Activated CD4-positive, CD25-positive, alpha-beta regulatory T cell treated with anti-CD3 and anti-CD28 coated beads, Interleukin-2, amount 50 U/mL, for 72 hours (primary cell): ENCODE measurements around the gene OGFR.

Experiments
- DNase-seq: peaks from one replicate; pipeline ENCODE4 v3.0.0; 2021

OGFR gene, protein sequence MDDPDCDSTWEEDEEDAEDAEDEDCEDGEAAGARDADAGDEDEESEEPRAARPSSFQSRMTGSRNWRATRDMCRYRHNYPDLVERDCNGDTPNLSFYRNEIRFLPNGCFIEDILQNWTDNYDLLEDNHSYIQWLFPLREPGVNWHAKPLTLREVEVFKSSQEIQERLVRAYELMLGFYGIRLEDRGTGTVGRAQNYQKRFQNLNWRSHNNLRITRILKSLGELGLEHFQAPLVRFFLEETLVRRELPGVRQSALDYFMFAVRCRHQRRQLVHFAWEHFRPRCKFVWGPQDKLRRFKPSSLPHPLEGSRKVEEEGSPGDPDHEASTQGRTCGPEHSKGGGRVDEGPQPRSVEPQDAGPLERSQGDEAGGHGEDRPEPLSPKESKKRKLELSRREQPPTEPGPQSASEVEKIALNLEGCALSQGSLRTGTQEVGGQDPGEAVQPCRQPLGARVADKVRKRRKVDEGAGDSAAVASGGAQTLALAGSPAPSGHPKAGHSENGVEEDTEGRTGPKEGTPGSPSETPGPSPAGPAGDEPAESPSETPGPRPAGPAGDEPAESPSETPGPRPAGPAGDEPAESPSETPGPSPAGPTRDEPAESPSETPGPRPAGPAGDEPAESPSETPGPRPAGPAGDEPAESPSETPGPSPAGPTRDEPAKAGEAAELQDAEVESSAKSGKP

DNA sequence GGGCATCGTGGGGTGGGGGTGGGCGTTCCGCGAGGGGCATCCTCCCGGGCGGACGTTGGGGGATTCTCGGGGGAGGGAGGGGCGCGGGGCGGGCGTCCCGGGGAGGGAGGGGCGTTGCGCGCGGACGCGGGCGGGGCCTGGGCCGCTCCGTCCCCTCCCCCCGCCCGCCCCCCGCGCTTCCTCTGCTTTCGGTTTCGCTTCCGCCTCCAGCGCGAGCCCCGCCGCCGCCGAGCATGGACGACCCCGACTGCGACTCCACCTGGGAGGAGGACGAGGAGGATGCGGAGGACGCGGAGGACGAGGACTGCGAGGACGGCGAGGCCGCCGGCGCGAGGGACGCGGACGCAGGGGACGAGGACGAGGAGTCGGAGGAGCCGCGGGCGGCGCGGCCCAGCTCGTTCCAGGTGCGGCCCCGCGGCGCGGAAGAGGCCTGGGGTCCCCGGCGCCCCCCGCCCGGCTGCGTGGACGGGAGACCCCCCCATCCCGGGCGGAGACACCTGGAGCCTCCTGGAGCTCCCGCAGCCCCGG is at the start of gene OGFR:
OGFR (plus strand) TSS at position 209 of the 528 bp plus-strand sequence; CDS start at position 234, 25 bp downstream.
- peak; percentile 71 for DNase-seq

DNA sequence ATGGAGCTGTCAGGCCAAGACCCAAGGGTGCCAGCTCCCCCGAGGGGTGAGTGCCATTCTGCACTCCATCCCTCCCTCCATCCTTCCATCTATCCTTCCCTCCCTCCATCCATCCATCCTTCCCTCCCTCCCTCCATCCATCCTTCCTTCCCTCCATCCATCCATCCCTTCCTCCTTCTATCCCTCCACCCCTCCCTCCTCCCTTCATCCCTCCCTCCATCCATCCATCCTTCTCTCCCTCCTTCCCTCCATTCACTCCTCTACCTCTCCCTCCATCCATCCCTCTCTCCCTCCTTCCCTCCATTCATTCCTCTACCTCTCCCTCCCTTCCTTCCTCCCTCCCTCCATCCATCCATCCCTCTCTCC is 49.7 kb upstream of the OGFR start:
- no peak for DNase-seq

DNA sequence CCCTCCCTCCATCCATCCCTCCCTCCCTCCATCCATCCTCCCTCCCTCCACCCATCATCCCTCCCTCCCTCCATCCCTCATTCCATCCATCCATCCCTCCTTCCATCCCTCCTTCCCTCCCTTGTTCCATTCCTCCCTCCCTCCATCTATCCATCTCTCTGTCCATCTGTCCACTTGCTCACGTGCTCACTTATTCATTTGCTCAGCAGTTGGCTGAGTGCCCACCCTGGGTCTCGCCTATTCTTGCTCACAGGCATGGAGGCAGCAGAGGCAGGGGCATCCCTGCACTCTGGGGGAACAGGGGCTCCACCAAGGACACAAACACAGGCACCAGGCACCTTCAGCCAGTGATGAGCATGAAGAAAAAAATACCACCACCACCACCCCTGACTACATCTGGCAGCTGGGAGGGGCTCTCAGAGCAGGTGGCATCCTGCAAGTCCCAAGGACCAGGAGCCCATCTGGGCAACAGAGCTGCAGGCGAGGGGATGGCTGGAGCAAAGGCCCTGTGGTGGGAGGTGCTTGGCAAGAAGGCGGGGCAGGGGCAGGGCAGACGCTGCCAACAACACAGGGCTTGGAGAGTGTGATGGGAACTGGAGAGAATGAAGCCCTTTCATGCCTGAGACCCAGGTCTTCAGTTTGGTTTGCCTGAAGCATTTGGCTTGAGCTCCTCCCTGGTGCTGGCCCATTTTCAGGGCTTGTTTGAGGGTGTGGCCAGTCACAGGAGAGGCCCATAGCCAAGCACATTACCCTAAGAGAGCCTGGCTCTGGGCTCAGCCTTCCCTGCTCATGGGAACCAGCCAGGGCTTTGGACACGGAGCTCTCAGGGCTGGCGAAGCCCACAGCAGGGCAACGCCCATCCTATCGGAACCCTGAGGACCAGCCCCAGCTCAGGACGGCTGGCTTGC is 48.6 kb upstream of the OGFR start:
- DNase-seq, result no peak

DNA sequence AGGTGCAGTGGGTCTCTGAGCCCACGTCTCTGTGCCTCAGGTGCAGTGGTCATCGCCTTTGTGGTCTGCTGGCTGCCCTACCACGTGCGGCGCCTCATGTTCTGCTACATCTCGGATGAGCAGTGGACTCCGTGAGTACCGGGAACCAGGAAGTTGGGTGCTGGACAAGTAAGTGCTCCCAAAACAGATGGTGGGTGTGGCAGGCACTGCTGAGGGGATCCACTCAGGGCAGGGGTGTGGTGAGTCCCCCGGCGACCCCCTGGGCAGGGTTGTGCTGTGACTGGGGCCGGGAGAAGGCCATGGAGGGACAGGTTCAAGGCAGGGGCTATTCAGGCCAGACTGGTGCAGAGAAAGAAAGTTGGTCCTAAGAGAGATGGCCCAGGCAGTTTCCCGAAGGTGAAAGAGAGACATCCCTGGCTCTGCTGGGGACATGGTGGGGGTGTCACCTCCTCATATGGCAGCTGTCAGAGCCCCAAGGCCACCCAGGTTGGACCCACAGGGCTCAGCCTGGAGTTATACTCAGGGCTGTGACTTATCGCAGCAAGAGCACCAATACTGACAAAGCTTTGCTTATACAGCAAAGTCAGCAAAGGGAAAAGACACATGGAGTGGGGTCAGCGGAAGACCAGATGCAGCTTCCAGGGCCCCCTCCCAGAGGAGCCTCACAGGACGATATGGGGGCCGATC is 46.3 kb upstream of the OGFR start:
- no peak for DNase-seq

DNA sequence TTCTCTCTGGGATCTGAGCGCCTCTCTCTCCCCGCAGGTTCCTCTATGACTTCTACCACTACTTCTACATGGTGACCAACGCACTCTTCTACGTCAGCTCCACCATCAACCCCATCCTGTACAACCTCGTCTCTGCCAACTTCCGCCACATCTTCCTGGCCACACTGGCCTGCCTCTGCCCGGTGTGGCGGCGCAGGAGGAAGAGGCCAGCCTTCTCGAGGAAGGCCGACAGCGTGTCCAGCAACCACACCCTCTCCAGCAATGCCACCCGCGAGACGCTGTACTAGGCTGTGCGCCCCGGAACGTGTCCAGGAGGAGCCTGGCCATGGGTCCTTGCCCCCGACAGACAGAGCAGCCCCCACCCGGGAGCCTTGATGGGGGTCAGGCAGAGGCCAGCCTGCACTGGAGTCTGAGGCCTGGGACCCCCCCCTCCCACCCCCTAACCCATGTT is 44.6 kb upstream of the OGFR start:
- no peak for DNase-seq

DNA sequence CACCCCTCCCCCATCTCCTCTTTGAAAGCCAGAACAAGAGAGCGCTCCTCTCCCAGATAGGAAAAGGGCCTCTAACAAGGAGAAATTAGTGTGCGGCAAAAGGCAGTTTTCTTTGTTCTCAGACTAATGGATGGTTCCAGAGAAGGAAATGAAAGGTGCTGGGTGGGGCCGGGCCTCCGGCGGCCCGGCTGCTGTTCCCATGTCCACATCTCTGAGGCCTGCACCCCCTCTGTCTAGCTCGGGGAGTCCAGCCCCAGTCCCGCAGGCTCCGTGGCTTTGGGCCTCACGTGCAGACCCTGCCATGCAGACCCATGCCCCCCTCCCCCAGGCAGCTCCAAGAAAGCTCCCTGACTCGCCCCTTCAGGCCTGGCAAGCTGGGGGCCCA is 44.2 kb upstream of the OGFR start:
- no peak for DNase-seq

DNA sequence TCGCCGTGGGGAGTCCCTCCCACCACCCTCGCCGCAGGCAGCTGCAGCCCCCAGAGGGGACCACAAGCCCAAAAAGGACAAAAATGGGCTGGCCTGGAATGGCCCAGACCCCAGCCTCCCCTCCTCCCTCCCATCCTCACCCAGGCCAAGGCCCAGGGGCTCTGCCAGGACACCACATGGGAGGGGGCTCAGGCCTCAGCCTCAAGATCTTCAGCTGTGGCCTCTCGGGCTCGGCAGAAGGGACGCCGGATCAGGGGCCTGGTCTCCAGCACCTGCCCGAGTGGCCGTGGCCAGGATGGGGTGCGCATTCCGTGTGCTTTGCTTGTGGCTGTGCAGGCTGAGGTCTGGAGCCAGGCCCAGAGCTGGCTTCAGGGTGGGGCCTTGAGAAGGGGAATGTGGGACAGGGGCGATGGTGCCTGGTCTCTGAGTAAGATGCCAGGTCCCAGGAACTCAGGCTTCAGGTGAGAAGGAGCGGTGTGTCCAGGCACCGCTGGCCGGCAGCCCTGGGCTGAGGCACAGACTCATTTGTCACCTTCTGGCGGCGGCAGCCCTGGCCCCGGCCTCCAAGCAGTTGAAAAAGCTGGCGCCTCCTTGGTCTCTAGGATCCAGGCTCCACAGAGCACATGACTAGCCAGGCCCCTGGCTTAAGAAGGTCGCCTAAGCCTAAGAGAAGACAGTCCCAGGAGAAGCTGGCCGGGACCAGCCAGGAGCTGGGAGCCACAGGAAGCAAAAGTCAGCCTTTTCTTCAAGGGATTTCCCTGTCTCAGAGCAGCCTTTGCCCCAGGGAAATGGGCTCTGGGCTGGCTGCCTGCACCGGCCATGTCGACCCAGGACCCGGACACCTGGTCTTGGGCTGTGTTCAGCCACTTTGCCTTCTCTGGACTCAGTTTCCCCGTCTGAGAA is 43.5 kb upstream of the OGFR start:
- DNase-seq, result no peak

DNA sequence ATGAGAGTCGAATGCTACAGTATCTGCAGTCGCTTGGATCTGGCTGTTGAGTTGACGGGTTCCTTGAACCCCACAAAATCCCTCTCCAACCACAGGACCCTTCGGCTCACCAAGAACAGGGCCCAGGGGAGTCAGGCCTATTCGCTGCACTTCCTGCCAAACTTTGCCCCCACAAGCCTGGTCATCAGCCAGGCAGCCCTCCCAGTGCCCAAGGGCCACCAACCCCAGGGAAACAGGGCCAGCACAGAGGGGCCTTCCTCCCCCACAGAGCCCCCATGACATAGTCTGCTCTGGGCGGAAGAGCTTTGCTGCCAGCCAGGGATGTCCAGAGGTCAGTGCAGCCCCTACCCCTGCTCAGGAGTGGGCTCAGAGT is 42.9 kb upstream of the OGFR start:
- no peak for DNase-seq

DNA sequence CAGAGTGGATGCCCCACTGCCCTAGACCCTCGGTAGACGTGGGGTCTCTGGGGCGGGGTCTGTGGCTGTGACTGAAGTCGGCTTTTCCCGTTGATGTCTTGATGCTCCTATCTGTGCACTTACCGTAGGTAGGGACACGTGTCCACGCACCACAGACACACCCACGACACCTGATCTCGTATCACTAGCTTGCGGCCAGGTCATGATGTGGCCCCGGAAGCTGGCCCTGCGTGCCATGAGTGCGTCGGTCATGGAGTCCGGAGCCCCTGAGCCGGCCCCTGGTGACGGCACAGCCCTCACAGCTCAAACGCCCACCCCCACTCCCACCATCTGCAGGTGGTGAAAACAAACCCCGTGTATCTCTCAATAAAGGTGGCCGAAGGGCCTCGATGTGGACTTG is 42.3 kb upstream of the OGFR start:
- no peak for DNase-seq

DNA sequence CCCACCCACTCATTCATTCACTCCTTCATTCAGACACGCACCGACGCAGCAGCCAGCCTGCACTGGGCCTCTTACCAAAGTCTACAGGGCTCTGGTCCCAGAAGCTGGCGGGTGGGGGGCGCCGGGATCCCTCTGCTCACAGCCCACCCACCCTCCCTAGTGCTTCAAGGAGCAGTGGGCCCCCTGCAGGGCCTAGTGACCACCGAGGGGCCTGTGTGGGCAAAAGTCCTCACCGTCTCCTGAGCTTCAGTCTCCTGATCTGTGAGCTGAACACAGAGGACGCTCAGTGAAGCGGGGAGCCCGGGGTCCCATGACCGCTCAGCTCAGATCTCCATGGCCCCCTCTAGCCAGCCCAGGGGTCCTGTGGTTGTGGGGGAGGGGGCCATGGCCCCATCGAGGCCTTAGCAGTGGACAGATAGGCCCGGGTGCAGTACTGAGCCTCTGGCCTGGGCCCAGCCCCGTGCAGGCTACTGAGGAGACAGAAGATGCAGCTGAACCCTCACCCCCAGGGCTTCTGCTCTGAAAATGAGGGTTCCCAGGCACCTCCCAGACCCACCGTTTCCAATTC is 41.8 kb upstream of the OGFR start:
- no peak for DNase-seq

DNA sequence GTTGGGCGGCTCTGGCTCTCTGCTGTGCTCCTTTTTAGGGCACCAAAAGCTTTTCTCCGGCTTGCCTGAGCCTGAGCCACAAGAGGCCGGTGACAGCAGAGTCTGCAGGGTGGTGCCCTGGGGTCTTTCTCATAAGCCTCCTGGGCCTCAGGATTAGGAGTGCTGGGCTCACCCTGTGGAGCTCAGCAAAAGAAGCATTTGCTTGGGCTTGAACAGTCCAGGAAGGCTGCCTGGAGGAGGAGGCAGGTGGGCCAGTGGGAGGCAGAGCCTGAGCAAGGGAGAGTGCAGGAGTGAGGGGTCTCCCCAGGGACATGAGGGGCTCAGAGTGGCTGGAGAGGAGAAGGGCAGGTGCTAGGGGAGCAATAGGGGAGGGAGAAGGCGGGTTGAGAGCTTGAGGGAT is 41.2 kb upstream of the OGFR start:
- no peak for DNase-seq

DNA sequence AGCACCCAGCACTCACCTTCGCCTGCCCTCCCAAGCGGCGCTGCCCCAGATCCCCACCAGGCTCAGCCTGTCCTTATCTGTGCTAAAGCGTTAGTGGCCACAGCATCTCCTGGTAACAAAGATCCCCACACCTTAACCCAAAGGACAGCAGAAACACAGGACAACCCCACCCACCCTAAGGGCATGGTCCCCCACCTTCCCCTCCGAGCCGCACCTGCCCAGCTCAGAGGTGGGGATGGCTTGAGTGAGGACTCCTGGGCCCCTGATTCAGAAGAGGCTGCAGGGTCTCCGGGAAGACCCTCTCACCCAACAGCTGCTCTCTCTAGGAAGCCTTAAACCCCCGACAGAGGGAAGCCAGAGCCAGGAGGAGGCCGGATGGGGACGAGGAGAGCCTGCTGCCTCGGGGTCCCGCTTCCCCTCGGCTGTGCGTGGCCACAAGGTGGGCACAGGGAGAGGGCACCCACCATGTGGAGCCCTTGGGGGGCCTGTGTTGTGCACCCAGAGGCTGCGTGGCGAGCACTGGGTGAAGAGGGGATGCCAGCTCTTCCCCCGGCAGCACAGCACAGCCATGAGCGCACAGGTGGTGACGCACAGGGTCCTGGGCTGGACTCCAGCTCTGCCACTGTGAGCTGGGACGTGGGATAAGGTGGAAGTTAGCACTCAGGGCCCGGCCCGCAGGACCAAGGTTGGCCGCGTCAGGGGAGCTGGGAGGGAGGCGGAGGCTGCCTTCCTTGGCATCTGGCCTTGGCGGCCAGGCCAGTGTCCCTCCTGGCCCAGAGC is 40.3 kb upstream of the OGFR start:
- DNase-seq, result no peak

DNA sequence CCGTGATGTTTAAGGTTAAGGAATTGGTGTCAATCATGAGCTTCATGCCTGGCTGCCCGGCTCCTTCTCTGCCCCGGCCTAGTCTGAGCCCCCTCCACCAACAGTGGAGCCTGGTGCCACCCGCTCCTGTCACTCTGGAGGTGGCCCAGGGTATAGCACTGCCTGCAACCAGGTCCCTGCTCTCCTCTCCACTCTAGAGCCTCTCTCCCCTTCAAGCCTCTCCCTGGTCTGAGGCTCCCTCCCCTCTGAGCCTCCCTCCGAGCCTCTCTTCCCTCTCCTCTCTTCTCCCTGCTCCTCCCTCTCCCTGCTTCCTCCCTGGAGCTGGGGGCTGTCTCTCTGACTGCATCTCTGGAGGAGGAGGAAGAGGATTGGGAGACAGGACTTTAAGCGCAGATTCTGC is 39.6 kb upstream of the OGFR start:
- DNase-seq, result no peak

DNA sequence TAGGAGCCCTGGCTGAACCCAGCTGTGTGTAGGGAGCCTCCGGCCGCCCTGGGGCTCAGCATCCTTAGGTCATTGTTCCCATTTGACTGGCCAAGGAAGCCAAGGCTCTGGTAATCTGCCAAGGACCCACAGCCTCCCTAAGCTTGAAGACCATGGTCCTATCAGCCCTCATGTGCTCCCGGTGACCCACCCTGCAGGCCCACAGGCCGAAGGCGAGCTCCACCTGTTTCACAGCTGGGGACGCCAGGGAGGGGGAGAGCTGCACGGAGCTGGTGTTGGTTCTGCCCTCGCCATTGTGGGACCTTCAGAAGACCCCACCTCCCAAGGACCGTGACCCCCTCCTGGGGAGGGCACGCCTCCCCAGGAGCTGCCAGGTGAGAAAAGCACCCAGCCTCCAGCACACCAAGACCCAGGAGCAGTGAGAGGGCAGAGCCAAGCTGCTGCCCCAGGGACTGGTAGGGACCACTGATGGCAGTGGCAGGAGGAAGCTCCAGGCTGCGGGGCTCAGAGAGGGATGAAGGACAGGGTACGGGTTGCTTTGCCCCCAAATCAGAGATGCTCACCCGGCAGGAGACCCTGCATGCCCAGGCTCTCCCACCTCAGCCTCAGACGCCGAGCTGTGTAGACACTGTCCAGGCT is 39.1 kb upstream of the OGFR start:
- DNase-seq, result no peak

DNA sequence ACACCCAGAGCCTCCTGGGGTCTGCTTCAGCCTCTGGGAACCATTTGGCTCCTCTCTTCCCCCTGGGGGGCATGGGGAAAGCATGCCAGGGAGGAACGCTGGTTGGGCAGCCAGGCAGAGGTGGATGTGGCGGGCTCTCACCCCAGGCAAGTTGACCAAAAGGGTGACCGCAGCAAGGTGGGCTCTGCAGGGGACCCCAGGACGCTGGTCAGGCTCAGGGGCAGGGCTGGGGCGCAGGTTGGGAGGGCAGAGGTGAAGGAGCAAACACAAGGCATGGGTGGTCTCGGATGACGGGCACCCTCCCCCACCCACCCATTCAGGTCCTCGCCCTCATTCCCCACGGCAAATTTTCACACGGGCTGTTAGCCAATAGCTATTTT is 38.6 kb upstream of the OGFR start:
- DNase-seq, result no peak

DNA sequence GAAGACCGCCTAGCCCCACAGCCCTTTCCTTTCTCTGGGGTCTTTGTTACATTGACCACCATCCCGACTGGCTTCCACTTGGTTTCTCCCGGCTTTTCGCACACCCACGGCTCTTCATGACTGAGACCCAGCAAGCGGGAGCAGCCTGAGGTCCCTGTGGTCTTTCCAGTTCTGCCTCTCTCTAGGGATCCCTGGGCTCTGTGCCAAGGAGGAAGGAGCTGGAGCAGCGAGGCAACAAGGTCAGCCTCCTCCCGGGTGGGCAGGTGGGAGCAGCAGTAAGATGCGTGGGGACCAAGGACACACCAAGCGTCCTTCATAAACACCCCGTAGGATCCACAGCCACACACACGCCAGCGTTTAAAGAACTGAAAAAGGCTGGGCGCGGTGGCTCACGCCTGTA is 37.9 kb upstream of the OGFR start:
- DNase-seq, result no peak

DNA sequence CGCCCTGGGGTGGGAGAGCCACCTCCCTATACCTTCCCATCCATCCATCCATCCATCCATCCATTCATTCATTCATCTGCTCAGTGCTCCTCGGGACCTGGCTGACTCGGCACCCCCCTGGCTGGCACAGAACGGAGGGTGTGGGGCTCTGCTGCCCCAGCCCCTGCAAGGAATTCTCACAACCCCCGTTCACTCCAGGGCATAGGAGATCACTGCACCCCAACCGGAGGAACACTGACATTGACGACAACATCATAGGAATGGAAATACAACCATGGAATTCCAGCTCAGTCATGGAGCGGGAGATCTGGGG is 36.4 kb upstream of the OGFR start:
- no peak for DNase-seq

DNA sequence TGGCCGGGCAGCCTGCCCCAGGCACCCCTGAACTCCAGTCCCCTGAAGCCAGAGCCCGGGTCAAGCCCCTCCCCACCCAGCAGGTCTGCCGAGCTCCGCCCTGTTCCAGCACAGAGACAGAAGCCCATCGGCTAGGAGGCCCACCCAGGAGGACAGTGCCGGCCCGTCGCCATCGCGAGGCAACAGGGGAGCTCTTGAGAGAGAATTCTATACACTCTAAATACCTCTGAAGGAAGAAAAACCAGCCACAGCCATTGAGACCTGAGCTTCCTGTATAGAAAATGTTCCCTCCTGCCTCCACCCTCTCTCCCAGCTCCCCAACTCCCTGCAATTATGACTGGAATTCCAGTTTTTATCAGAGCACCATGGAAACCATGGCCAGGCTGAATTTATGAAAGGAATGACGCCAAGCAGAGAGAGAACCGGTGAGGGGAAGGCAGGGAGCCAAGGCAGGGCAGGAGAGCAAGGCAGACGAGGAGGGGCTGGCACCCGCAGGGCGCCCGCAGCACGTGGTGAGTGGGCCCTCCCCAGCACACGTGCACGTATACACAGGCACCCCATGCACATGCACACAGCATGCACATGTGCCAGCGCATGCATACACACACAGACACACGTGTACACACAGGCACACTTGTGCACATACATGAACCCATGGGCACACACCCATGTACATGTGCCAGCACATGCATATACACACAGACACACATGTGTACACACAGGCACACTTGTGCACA is 35.9 kb upstream of the OGFR start:
- no peak for DNase-seq

DNA sequence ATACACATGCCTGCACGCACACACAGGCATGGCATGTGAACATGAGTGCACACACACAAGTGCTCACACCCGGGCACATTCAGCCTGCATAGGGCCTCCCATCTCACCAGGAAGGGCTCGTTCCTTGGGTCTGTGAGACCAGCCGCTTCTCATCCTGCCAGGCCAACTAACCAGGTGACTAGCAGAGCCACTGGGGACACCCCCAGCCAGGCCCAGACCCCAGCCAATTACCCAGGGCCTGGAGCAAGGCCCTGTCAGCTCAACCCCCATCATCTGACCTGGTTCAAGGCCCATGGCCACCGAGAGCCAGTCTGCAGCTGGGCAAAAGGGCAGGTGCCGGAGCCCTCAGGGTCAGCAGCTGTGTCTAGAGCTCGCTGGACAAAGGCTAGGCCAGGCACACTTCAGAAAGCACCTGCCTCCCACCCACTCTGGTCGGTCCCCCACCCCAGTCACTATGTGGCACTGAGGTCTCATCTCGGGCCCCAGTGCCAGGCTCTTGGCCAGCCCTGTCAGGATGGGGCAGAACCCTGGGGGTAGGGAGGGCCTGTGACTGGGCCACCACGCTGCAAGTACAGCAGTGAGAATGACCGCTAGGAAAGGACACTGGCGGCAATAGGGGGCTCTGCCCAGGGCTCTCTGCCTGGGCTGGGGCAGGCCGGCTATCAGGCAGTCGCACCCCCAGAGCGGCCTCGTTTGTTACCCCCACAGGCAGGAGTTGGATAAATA is 35.1 kb upstream of the OGFR start:
- DNase-seq, result no peak
